ENCODE data around the gene GPRC5B.

The GPRC5B gene

DNA sequence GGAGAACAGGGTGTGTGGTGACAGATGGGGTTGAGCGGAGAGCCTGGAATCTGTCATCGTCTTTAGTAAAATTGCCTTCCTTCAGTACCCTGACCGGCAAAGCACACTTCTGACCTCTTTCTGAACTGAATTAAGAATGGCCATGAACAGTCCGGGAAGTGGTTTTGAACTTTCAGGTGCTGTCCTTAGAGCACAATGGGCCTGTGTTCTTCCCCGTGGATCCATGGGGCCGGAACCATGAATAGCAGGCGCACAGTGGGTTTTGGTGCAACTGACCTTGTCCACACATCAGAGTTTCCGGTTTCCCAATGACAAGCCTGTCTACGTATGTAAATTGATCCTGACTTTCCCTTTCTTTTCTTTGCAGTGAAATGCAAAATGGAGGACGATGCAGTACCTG lies 28.5 kb downstream of the GPRC5B start:
- no peak for TF ChIP-seq TAF1 (IDR thresholded peaks at IDR 0.05; ENCODE audit: low read depth)
- no peak for TF ChIP-seq CREB1 (IDR thresholded peaks at IDR 0.05; ENCODE audit: low read depth)
- TF ChIP-seq NFIC (IDR thresholded peaks at IDR 0.05): no peak
- no peak for TF ChIP-seq YY1 (IDR thresholded peaks at IDR 0.05; ENCODE audit: low read depth)
- TF ChIP-seq RAD21 (IDR thresholded peaks at IDR 0.05; ENCODE audit: low read depth): no peak
- no peak for TF ChIP-seq ZBTB7A (IDR thresholded peaks at IDR 0.05; ENCODE audit: low read depth)
- TF ChIP-seq, protein P1, sequence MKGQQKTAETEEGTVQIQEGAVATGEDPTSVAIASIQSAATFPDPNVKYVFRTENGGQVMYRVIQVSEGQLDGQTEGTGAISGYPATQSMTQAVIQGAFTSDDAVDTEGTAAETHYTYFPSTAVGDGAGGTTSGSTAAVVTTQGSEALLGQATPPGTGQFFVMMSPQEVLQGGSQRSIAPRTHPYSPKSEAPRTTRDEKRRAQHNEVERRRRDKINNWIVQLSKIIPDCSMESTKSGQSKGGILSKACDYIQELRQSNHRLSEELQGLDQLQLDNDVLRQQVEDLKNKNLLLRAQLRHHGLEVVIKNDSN (IDR thresholded peaks at IDR 0.05): no peak
- no peak for TF ChIP-seq TCF12 (IDR thresholded peaks at IDR 0.05; ENCODE audit: low read depth)
- TF ChIP-seq EP300 (IDR thresholded peaks at IDR 0.05; ENCODE audit: borderline replicate concordance): no peak
- TF ChIP-seq FOXM1 (IDR thresholded peaks at IDR 0.05; ENCODE audit: borderline replicate concordance, low read depth): no peak
- TF ChIP-seq EGR1 (IDR thresholded peaks at IDR 0.05): no peak
- no peak for TF ChIP-seq REST (IDR thresholded peaks at IDR 0.05; ENCODE audit: low read depth)
- no peak for TF ChIP-seq TEAD4 (IDR thresholded peaks at IDR 0.05)
- TF ChIP-seq CEBPB (IDR thresholded peaks at IDR 0.05): no peak
- TF ChIP-seq, protein P2, sequence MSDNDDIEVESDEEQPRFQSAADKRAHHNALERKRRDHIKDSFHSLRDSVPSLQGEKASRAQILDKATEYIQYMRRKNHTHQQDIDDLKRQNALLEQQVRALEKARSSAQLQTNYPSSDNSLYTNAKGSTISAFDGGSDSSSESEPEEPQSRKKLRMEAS (IDR thresholded peaks at IDR 0.05): no peak

- TF ChIP-seq CEBPB (IDR thresholded peaks at IDR 0.05): no peak
- no peak for TF ChIP-seq TCF12 (IDR thresholded peaks at IDR 0.05; ENCODE audit: low read depth)
- TF ChIP-seq, protein P1 (IDR thresholded peaks at IDR 0.05): no peak
- no peak for TF ChIP-seq TEAD4 (IDR thresholded peaks at IDR 0.05)
- no peak for TF ChIP-seq CREB1 (IDR thresholded peaks at IDR 0.05; ENCODE audit: low read depth)
- TF ChIP-seq ZBTB7A (IDR thresholded peaks at IDR 0.05; ENCODE audit: low read depth): no peak
- TF ChIP-seq REST (IDR thresholded peaks at IDR 0.05; ENCODE audit: low read depth): no peak
- no peak for TF ChIP-seq EGR1 (IDR thresholded peaks at IDR 0.05)
- no peak for TF ChIP-seq YY1 (IDR thresholded peaks at IDR 0.05; ENCODE audit: low read depth)
- TF ChIP-seq NFIC (IDR thresholded peaks at IDR 0.05): no peak
- no peak for TF ChIP-seq EP300 (IDR thresholded peaks at IDR 0.05; ENCODE audit: borderline replicate concordance)
- no peak for TF ChIP-seq RAD21 (IDR thresholded peaks at IDR 0.05; ENCODE audit: low read depth)
- TF ChIP-seq, protein P2 (IDR thresholded peaks at IDR 0.05): no peak
- TF ChIP-seq FOXM1 (IDR thresholded peaks at IDR 0.05; ENCODE audit: borderline replicate concordance, low read depth): no peak
- TF ChIP-seq TAF1 (IDR thresholded peaks at IDR 0.05; ENCODE audit: low read depth): no peak
These were observed 30.1 kb downstream of the GPRC5B start for GRCh38 chr16:19854543-19854876.

DNA sequence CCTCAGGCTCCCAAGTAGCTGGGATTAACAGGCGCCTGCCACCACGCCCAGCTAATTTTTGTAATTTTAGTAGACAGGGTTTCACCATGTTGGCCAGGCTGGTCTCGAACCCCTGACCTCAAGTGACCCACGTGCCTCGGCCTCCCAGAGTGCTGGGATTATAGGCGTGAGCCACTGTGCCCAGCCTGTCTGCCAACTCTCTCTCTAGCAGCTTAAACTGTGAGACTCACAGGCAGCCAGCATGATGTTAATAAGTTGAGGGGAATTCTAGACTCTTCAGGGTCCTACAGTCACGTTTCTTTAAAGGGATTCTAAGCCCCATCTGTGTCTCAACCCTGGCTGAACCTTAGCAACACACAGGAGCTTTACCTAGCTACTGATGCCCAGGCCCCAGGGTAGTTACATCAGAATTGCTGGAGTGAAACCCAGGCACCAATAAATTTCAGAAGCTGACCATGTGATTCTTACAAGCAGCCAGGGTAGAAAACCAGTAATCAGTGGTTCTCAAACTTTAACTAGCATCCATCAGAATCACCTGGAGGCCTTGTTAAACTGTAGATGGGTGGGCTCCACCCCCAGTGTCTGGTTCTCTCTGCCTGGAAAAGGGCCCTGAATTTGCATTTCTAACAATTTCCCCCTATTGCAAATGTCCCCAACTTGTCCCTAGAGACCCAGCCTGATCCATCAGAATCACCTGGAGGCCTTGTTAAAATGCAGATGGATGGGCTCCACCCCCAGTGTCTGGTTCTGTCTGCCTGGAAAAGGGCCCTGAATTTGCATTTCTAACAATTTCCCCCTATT lies 30.7 kb downstream of the GPRC5B start:
- no peak for TF ChIP-seq CREB1 (IDR thresholded peaks at IDR 0.05; ENCODE audit: low read depth)
- TF ChIP-seq EGR1 (IDR thresholded peaks at IDR 0.05): no peak
- TF ChIP-seq TEAD4 (IDR thresholded peaks at IDR 0.05): no peak
- no peak for TF ChIP-seq FOXM1 (IDR thresholded peaks at IDR 0.05; ENCODE audit: borderline replicate concordance, low read depth)

DNA sequence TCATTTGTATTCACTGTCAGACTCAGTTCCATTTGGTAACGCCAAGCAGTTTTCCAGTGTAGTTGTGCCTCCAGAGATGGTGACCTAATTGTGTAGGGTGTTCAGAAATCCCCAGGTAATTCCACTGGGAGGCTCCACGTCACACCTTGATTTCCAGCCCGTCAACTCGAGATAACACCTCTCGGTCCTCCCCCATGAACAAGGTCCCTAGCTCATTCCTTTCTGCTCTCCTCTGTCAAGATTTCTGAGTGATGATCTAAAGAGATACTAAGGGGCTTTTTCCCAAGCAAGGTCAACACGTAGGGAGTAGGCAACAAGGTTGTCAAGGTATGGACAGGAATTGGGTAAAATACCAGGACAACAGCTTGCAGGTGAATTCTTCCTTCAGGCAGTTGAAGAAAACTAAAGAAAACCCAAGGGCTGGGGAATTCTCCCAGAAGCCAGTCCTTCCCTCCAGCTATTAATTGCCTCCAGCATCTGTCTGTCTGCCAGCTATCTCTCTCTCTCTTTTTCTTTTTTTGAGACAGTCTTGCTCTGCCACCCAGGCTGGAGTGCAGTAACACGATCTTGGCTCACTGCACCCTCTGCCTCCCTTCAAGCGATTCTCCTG lies 31.4 kb downstream of the GPRC5B start:
- TF ChIP-seq TAF1 (IDR thresholded peaks at IDR 0.05; ENCODE audit: low read depth): no peak
- TF ChIP-seq, protein P1 (IDR thresholded peaks at IDR 0.05): no peak

GRCh38 chr16:19851476-19851875 lies 33.2 kb downstream of the GPRC5B start:
- TF ChIP-seq EP300 (IDR thresholded peaks at IDR 0.05; ENCODE audit: borderline replicate concordance) (no peak), YY1 (IDR thresholded peaks at IDR 0.05; ENCODE audit: low read depth) (no peak), NFIC (IDR thresholded peaks at IDR 0.05) (no peak), EGR1 (IDR thresholded peaks at IDR 0.05) (no peak), TAF1 (IDR thresholded peaks at IDR 0.05; ENCODE audit: low read depth) (no peak), FOXM1 (IDR thresholded peaks at IDR 0.05; ENCODE audit: borderline replicate concordance, low read depth) (no peak), TCF12 (IDR thresholded peaks at IDR 0.05; ENCODE audit: low read depth) (no peak), TEAD4 (IDR thresholded peaks at IDR 0.05) (no peak), REST (IDR thresholded peaks at IDR 0.05; ENCODE audit: low read depth) (no peak), CREB1 (IDR thresholded peaks at IDR 0.05; ENCODE audit: low read depth) (no peak), ZBTB7A (IDR thresholded peaks at IDR 0.05; ENCODE audit: low read depth) (no peak), RAD21 (IDR thresholded peaks at IDR 0.05; ENCODE audit: low read depth) (no peak), CEBPB (IDR thresholded peaks at IDR 0.05) (no peak)
- TF ChIP-seq, protein P1 (IDR thresholded peaks at IDR 0.05): no peak
- TF ChIP-seq, protein P2 (IDR thresholded peaks at IDR 0.05): no peak

Measured in Ishikawa (cell line).